Stimulated activated CD4-positive, alpha-beta T cell treated with anti-CD3 and anti-CD28 coated beads, Interleukin-4, amount 100 ng/mL, for 1 hour (primary cell): Measurements from ENCODE around the gene IL6R.
A peak's percentile ranks its signal among the peaks of the same experiment; 100 is the strongest.

Experiments used
- DNase-seq: peaks from one replicate; pipeline ENCODE4 v3.0.0-alpha.2; 2020

IL6R gene

DNA sequence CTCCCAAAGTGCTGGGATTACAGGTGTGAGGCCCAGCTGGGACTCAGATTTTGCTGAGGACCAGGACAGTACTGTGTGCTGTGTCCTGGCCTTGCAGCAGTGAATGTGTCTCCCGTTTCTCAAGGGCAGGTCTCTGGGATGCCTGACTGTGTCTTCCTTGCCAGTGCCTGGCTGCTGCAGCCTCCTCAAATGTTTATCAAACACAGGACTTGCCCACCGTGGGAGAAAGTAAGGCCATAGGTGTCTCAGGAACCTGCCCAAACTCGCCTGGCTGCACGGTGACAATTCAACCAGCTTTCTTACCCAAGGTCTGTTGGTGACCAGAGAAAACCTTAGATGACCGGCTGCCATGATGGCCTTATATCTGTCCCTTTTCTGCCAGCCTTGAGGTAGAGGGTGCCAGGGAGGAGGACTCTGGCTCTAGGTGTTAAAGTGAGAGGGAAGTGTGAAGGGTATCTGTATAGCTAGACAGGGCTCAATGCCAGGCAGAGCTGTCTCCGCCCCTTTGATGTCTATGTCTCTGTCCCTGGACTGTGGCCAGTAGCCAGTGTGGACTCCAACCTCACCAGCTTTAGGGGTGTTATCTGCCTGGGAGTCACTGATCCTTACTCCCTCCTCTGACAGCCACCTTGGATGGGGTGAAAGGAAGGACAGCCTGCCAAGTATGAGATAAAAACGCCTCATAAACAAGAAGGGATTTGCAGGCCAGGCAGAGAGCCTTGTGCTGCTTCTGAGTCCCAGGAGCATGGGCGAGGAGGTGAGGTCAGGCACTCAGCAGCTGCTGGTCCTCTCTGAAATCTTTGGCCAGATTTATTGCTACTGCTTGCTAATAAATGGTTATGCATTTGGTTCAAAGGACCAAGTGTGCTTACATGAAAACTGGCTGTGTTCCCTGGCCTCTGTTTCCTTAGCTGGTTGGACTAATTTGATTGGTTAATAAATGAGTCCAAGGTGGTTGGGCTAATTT is 22.3 kb downstream of the IL6R start:
- no peak for DNase-seq

DNA sequence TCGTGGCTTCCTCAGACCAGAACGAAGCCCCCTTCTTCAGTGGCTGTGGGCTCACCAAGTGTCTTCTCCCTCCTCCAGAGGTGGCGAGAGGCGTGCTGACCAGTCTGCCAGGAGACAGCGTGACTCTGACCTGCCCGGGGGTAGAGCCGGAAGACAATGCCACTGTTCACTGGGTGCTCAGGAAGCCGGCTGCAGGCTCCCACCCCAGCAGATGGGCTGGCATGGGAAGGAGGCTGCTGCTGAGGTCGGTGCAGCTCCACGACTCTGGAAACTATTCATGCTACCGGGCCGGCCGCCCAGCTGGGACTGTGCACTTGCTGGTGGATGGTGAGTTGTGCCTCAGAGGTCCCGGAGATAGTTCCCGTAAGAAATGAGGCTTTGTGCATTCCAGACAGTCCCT is 24.0 kb downstream of the IL6R start:
- no peak for DNase-seq

DNA sequence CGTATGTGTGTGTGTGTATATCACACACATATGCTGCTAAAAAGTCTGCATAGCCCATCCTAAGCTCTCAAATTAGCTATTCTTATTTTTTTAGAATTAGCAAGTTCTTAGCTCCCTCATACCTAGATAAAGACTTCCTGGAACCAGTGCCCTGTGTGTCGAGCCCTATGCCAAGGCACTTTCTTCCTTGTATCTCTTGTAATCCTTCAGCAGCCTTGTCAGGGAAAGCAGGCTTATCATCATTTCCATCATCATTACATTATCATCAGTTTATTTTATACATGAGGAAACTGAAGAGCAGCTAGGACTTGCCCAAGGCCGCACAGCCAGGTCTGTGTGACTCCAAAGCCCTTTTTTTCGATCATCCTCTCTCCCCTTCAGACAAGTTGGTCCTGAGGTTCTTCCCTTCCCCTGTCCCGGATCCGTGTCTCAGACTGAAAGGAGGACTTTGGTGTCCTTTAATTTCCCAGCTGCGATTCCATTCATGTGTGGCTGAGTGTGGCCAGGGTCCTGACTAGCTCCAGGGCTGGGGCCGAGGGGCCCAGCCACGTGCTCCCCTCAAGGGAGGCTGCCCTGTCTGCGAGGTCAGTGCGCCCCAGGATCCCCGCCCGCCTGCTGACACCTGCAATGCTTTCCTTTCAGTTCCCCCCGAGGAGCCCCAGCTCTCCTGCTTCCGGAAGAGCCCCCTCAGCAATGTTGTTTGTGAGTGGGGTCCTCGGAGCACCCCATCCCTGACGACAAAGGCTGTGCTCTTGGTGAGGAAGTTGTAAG is 24.9 kb downstream of the IL6R start:
- no peak for DNase-seq

DNA sequence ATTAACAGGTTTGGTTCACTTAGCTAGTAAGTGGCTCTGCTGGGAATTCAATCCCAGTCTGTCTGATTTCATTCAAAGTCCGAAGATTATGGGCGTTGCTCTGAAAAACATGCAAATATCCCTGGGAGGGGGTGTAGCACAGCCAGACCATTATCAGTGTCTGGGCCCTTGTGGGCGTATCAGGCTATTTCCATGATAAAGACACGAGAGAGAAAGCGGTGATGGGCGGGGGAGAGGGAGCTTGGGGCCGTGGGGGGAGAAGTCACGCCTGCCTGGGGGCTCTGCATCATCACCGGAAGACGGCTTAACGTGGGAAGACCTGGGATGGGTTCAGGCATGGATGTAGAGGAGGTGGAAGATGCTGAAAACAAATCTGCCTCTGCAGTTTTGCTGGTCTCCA is 25.8 kb downstream of the IL6R start:
- DNase-seq = no peak

DNA sequence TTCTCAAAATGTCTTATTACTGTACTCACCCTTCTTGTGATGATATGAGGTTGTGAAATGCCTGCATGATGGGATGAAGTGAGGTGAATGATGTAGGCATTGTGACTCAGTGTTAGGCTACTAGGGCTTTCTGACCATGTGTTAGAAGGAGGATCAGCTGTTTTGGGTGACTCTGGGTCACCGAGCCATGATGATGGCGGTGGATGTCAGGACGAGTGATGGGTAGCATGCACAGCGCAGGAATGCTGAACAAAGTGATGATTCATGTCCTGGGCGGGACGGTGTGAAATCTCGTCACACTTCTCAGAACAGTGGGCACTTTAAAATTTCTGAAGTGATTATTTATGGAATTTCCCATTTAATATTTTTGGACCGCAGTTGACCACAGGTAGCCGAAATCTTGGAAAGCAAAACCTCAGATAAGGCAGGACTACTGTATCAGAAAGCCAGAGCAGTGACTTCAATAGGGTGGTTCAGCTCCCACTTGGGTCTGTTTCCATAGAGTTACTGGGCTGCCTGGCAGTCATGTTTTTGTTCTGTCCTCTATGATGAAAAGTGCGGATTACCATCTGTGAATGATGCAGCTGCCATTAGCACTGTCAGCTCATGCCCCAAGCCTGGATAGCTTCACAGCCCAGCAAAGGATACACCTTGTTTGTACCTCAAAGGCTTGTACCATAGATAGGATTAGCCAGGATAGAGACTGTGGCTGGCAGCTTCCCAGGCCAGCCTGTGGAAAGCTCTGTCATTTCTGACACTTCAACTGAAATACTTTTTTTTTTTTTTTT is 26.6 kb downstream of the IL6R start:
- peak; percentile 51 for DNase-seq

DNA sequence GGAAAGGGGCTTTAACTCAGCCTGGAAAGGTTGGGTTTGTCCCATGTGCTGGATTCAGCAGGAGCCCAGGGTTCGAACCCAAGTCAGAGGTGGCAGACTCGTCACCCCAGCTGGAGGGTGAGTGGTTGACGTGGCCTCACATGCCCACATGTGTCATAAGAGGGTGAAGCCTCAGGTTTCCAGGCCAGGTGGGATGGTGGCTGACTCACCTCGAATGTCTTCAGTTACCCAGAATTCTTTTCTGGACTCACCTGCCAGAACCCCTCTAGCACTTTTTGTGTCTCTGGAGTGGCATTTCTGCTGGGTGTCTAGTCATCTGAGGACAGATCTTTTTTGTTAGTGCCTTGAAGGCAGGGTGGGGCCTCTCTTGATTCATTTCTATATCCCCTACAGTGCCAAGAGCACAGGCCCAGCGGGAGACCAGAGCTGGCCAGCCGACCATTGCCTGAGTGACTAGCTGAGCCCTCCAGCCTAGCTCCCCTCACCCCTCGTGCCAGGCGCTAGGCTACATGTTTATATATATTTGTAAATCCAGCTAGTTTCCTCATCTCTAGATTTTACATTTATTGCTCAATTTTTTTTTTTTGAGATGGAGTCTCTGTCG is 28.1 kb downstream of the IL6R start:
- peak; percentile 52 for DNase-seq

DNA sequence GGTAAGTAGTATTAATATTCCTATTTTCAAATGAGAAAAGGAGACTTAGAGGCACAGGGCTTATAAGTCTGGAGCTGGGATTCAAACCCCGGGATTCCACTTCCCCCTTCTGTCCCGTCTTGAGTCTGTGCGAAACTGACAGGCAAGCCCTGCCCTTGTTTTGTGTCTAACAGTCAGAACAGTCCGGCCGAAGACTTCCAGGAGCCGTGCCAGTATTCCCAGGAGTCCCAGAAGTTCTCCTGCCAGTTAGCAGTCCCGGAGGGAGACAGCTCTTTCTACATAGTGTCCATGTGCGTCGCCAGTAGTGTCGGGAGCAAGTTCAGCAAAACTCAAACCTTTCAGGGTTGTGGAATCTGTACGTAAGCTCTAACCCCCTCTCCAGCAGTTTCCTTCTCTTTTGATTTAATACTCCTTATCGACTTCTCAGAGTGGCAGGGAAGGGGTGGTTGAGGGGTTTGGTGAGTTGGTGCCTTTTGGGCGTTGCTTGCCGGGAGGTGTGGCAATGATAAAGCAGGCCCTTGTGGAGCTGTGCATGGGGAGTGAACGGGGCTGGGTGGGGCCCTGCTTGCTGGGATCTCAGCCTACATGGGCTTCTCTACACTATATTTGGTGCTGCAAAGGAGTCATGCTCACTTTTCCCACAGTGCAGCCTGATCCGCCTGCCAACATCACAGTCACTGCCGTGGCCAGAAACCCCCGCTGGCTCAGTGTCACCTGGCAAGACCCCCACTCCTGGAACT is 29.4 kb downstream of the IL6R start:
- no peak for DNase-seq

DNA sequence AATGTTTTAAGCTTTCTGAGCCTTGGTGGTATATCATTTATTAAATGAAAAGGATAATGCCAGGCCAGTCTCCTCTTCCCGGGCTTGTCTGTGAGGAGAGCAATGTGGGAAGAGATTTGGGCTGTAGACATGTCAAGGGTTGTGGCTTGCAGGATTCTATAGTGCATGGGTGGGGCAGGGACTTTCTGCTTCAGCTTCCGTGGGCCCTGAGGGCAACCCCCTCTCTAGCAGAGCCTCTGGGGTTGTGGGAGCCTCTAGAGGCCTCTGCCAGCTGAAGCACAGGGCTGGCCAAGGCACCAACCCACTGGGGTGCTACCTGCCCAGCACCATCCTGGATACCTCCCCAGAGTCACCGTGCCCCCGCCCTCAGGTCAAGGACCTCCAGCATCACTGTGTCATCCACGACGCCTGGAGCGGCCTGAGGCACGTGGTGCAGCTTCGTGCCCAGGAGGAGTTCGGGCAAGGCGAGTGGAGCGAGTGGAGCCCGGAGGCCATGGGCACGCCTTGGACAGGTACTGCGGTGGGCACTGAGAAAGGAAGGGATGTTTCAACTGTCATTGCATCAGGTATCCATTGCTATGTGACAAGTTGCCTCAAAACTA is 30.6 kb downstream of the IL6R start:
- DNase-seq = no peak

DNA sequence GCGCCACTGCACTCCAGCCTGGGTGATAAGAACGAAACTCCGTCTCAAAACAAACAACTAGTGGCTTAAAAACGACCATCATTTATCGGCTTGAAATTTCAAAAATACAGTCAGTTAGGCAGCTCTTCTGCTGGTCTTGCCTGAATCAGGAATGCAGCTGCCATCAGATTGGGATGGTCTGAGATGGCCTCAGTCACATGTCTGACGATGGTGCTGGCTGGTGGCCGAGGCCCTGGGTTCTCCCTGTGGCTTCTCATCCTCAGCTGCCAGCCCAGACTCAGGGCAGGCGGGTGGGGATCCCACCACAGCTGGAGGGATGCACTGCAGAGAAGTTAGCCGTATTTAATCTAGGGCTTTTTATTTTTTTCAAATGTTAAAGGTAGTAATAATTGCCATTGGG is 31.3 kb downstream of the IL6R start:
- DNase-seq = no peak

DNA sequence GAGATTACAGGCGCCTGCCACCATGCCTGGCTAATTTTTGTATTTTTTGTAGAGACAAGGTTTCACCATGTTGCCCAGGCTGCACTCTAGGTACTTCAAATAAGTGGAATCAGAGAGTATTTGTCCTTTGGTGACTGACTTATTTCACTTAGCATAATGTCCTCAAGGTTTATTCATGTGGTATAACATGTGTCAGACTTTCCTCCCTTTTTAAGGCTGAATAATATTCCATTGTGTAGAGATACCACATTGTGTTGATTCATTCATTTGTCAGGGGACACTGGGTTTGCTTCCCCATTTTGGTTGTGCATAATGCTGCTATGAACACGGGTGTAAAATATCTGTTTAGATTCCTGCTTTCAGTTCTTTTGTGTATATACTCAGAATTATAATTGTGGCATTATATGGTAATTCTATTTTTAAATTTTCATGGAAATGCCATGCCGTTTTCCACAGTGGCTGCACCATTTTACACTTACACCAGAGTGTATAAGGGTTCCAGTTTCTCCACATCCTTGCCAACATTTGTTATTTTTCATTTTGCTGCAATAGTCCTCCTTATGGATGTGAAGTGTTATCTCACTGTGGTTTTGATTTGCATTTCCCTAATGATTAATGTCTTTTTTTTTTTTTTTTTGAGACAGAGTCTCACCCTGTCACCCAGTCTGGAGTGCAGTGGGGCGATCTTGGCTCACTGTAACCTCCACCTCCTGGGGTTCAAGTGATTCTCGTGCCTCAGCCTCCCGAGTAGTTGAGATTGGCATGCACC is 35.1 kb downstream of the IL6R start:
- no peak for DNase-seq

DNA sequence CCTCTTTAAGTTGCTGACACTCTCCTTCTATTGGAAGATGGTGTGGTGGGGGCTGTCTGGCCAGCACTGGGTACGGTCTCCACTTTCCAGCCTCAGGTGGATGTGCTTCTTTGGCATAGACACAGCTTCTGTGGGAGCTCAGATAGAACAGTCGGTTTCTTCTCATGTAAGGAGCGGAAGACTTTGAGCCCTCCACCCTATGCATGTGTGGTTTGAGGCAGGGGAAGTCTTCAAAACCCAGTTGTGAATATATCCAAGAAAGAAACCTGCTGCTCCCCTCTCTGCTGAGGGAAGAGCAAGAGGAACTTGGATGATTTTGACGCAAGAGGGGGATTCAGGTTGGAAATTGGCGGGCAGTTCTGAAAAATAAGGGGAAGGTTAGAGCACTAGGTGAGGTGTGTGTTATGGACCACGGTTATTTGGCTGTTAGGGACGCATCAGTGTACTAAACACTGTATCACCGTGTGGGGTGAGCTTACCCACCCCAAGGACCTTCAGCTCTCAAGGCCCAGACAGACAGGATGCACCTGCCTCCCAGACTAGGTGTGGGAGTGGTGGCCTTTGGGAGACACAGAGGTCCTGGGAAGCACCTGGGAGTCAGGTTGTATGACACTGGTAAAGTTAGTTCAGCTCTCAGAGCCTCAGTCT is 36.2 kb downstream of the IL6R start:
- DNase-seq = no peak

DNA sequence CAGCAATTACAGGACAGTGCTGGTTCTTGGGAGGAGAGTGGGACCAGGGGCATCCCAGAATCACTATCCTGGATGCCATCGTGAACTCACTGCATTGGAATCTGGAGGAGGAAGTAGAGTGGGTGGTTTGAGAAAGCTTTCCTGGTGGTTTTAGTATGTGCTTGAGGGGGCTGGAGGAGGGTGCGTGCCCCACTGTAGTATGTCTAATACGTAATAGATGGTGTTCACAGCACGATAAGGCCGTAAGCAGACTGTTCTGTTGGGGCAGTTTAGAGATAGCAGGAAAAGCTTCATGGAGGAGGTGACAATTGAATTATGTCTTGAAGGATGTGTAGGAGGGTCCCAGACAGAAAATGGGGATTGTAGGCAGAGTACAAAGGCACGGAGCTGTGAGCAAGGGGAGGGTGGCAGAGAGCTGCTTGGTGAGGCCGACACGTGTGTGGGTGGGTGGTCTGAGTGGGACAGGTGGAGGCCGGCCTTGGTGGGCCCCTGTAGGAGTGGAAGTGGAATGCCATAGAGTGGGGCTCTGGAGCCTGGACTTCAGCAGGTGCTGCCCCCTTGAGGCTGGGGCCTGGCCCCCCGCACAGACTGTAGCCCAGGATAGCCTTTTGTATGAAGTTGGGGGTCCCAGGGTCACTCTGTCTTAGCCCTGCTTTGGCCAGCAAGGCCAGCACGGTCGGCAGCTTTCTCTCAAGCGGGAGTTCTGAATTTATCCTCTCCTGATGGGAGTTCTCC is 37.0 kb downstream of the IL6R start:
- peak; percentile 22 for DNase-seq

DNA sequence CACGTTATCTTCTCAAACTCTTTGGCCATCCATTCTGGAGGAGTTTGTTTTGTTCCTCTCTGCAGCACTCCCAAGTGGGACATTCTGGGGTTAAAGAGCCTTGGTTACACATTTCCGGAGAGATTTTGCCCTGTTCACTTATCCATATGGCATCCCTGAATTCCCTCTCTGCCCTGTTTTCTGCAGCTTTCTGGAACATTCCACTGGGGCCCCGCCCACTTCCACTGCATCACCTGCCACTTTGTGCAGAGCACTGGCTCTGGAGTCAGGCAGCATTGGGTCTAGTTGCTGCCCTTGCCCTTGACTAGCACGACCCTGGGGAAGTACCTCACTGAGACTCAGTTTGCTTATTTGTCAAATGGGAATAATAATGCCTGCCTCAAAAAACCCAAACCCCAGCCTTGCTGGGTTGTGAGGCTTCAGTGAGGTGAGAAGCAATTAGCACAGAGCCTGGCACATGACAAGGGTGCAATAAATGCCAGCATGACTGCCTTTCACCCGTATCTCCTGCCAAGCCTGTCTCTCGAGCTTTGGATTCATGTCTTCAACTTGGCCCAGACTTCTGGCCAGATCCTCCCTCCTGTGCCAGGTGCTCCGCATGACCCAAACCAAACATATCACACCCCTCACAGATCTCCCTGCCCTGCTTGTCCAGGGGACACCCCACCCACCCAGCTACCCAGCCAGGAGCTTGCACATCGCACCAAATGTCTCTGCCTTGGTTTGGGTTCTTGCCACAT is 38.3 kb downstream of the IL6R start:
- DNase-seq = no peak

DNA sequence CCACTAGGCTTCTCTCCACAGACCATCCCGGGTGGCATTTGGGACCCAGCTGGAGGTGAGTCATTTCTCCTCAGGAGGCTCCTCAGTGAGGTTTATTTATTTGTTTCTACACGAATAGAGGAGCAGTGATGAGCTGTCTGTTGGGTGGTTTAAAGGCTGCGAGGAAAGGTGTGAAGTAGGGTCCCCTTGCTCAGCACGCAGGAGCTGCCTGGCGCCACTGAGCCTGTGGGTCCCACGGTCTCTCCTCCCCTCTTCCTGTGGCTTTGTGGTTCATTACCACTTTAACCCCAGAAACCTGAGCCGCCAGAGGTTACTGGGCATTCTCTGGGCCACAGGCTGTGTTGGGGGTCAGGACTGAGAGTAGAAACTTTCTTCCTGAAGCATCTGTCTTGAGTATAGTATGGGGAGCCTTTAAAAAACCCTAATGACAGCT is 39.9 kb downstream of the IL6R start:
- DNase-seq = peak; percentile 20

DNA sequence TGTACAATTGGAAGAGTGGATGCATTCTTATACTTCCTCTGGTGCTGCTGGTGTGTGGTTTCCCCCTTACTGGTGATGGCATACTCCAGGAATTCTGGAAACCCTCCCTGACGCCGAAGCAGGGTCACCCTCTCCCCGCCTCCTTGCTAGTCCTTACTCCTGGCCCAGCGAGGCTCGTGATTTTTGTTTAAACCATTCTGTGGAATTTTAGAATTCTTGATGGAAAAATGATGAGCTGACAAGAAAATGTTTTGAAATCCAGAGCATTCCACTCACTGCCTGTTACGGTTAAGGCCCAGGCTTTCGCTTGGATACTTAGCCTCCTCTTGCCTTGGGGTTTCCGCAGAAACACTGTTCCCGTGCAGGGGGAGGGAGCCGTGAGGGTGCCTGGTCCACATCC is 41.1 kb downstream of the IL6R start:
- DNase-seq = no peak

DNA sequence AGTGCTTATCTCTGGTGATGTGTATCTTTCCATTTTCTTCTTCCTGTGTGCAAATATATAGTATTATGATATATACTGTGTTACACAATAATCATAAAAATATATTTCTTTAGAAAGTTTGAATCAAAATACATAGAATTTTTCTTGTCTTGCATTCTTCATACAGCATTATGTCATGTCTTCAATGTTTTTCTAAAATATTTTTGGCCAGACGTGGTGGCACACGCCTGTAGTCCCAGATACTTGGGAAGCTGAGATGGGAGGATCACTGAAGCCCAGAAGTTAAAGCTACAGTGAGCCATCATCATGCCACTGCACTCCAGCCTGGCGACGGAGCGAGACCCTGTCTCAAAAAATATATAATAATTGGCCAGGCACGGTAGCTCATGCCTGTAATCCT is 41.6 kb downstream of the IL6R start:
- no peak for DNase-seq

DNA sequence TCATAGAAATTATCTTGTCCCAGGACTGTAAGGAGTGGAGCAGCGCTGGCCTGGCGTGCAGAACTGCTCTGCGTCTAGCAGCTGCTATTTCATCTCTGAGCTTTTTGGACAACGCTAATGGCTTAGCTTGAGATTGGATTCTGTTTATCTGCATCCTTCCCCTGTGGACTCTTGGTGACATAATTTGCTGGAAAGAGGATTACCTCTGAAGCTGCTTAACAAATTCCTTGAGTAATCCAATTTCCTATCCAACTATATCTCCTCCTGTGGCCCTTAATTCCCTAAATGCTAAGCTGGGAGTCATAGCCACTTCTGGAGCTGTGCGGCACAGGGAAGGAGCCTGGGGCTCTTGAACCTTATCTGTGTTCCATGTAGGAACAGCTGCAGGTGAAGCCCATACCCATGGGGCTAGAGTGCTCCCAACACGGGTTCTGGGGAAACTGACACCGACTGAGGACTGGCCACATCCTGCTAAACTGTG is 43.2 kb downstream of the IL6R start:
- DNase-seq = no peak

DNA sequence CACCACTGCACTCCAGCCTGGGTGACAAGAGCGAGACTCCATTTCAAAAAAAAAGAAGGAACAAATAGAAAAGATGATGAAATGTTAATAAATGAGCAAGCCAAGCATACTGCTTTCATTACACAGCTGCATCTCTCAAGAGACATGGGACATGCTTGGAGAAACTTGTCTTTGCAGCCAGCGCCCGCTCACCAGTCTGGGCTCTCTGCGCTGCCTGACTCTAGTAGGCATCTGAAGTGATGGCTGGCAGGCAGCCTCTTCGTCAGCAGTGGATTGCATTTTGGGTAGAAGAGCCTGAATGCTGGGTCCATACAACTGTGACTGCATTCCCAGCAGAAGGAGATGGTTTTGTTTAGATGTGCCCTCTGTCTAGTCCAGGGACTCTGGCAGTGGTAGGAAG is 48.0 kb downstream of the IL6R start:
- DNase-seq = no peak
